ENCODE measurements around the gene PACSIN2. TPM values are rescaled to one million over a fixed set of nuclear protein-coding genes. Genes with fewer than 3 reads are reported as not detected.

The PACSIN2 gene
- total RNA-seq, 2 experiments from 2014 or later: 33.5 to 35.1 TPM

DNA sequence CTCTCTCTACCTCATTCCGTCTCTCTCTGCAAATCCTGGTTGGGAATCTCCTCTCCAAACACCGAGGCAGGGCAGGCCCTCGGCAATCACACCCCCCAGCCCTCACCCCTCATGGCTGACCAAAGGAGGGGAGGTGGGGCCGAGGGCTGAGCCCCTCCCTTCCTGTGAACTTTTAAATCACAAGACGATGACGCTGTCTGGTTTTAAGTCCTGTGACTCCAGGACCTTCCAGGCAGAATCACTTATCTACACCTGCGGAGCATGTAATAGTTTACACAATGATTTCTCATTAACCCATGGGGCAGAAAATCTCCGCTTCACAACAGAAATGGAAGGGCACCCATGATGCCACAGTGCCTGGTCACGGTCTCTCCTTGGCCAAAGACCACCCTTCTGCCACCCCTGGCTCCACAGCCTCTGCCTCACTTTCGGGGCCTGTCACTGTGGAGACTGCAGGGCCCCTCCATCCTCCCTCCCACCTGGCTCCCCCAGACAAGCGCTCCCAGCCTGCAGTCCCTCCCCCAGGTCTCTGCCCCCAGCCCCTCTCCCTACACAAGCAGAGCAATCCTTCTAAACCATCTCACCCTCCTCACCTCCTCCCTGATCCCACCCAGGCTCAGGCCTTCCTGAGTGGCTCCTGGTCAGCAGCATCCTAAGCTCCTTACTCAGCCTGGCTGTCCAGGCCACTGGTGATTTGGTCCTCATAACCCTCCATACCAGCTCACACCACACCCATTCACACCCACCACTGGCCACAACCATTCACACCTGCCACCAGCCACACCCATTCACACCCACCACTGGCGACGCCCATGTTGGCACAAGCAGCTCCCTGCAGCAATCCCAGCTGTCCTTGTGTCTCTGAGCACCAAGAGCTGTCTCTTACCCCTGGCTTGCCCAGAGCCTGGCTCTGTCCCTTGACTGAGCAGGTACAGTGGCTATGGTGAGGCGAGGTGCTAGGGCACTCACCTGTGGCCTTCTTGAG lies 127.1 kb downstream of the PACSIN2 start:
- H3K4me1 Mint-ChIP-seq: peaks cover 43% of the 10 kb centered on the region
- no peaks in the 10 kb centered on the region for H3K27me3 Mint-ChIP-seq
- no peaks in the 10 kb centered on the region for H3K9me3 Mint-ChIP-seq
- CTCF ChIA-PET: interaction anchor here (1.8 kb wide), 1 partner anchor 20 kb away, joined by 8 read pairs; no protein-coding TSS in a partner anchor
- H3K36me3 Mint-ChIP-seq (ENCODE audit: low read depth): peaks cover 31% of the 10 kb centered on the region
- H3K27ac Mint-ChIP-seq: peak overlapping the region; percentile 62
- no peak for DNase-seq
- POLR2A ChIA-PET: interaction anchor here (0.7 kb wide), 1 partner anchor 31 kb away, joined by 3 read pairs; no protein-coding TSS in a partner anchor
- H3K4me3 Mint-ChIP-seq: no peak overlapping the region

DNA sequence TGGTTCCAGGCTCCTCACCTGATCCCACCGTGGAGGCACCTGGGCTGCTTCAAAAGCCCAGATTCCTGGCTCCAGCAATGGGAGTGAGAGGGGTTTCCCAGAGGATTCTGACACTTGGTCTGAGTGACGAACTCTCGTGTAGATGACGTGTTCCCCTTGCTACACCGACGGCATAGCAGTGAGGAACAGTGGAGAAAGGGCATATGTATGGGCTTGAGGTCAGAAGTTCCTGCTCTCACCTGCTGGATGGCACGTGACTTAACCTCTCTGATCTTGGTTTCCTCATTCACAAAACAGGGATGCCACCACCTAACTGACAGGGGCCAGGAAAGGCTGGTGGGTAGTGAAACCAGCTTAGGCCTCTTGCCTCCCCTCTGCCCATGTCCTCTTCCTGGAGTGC lies 127.8 kb downstream of the PACSIN2 start:
- POLR2A ChIA-PET: no interaction called here
- no peaks in the 10 kb centered on the region for H3K27me3 Mint-ChIP-seq
- H3K4me1 Mint-ChIP-seq: peaks cover 41% of the 10 kb centered on the region
- no peak for DNase-seq
- H3K4me3 Mint-ChIP-seq: no peak overlapping the region
- no peak overlapping the region for H3K27ac Mint-ChIP-seq
- CTCF ChIA-PET: no interaction called here
- H3K9me3 Mint-ChIP-seq: no peaks in the 10 kb centered on the region
- H3K36me3 Mint-ChIP-seq (ENCODE audit: low read depth): peaks cover 34% of the 10 kb centered on the region

DNA sequence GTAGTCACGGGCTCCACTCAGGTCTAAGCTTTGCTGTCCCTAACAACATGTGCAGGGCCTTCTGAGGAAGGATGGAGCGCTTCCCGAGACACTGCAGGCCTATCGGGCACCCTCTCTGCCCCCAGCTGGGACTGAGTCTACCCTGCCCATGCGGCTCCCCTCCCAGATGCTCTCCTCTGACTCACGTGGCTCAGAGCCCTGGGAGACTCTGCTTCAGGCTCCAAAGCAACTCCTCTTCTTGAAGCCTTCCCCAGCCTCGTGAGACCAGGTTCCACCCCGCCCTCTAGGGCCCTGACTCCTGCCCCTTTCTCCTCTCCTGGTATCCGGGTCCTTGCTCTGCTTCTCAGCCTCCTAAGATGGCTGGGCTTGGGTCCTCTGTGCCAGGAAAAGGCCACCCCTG lies 129.5 kb downstream of the PACSIN2 start:
- H3K4me1 Mint-ChIP-seq: peaks cover 29% of the 10 kb centered on the region
- no peak overlapping the region for H3K27ac Mint-ChIP-seq
- no peaks in the 10 kb centered on the region for H3K9me3 Mint-ChIP-seq
- peaks cover 31% of the 10 kb centered on the region for H3K36me3 Mint-ChIP-seq (ENCODE audit: low read depth)
- no peak overlapping the region for H3K4me3 Mint-ChIP-seq
- ChIA-PET CTCF (no interaction called here), POLR2A (interaction anchor here (1.3 kb wide), 1 partner anchor 9 kb away, joined by 3 read pairs; no protein-coding TSS in a partner anchor)
- DNase-seq: no peak
- no peaks in the 10 kb centered on the region for H3K27me3 Mint-ChIP-seq

DNA sequence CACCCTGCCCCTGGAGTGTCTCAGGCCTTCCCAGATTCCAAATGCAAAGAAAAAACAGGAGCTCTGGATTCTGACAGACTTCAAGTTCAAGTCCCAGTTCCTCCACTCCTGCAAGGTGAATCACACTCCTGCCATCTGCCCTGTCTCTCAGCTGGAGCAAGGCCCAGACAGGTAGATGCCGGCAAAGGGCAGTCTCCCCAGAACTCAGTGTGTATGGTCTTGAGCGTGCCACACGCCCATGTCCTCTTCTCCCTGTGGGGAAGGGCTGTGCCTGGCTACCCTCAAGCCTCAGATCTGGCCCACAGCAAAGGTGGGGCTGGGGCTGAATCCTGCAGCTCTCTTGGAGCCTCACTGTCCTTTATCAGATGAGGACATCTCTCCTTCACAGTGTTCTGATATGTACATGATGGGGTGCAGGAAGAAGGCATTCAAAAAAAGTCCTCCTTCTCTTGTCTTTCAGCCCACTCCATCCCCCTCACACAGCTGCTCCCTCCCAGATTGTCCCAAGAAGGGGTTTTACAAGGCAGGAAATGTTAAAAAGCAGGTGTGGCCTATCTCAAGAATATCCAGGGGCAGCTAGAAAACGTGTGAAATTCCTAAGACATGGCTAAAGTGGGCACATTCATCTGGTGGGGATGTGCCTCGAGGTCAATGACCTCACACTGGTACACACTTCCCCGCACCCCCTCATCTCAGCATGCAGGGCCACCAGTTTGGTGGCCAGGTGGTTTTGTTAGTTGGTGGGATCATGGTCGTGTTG lies 130.2 kb downstream of the PACSIN2 start:
- peaks cover 26% of the 10 kb centered on the region for H3K4me1 Mint-ChIP-seq
- no peaks in the 10 kb centered on the region for H3K27me3 Mint-ChIP-seq
- H3K27ac Mint-ChIP-seq: no peak overlapping the region
- CTCF ChIA-PET: no interaction called here
- H3K9me3 Mint-ChIP-seq: no peaks in the 10 kb centered on the region
- DNase-seq: no peak
- H3K36me3 Mint-ChIP-seq (ENCODE audit: low read depth): peaks cover 31% of the 10 kb centered on the region
- no peak overlapping the region for H3K4me3 Mint-ChIP-seq
- POLR2A ChIA-PET: interaction anchor here (1.3 kb wide), 1 partner anchor 10 kb away, joined by 3 read pairs; no protein-coding TSS in a partner anchor

DNA sequence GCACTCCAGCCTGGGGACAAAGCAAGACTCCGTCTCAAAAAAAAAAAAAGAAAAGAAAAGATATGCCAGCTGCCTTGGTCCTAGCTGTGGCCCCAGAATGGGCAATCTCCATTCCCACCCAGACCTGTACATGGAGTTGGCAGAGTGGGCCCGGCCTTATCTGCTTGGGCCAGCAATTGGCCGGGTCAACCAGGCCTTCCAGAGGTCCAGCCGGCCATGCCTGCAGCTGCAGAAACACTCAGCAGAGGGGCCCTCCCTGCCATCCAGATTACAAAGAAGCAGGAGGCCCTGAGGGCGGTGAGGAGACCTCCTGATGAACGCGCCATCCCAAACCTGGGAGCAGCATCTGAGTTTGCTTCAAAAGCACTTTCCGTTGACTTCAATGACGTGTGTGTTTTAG lies 131.0 kb downstream of the PACSIN2 start:
- H3K4me3 Mint-ChIP-seq: no peak overlapping the region
- no peak for DNase-seq
- peaks cover 24% of the 10 kb centered on the region for H3K36me3 Mint-ChIP-seq (ENCODE audit: low read depth)
- ChIA-PET CTCF (no interaction called here), POLR2A (interaction anchor here (1.3 kb wide), 1 partner anchor 11 kb away, joined by 3 read pairs; no protein-coding TSS in a partner anchor)
- H3K27me3 Mint-ChIP-seq: no peaks in the 10 kb centered on the region
- H3K9me3 Mint-ChIP-seq: no peaks in the 10 kb centered on the region
- no peak overlapping the region for H3K27ac Mint-ChIP-seq
- H3K4me1 Mint-ChIP-seq: peaks cover 18% of the 10 kb centered on the region

DNA sequence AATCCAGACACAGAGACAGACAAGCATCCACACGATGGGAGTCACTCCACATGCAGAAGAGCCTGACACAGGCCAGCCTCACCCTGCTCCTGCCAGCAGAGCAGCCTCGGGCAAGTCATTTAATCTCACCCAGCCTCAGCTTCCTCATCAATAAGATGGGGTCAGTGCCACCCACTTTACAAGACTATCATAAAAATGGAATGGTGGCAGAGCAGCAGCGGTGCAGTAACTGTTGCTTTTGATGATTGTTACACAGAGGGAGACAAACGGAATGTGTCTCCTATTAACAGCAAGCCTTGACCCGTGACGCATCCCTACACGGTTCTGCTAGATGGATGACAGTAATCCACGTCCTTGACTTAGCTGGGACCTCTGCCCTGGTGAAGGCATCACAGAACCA lies 131.8 kb downstream of the PACSIN2 start:
- Mint-ChIP-seq H3K27ac (no peak overlapping the region), H3K27me3 (no peaks in the 10 kb centered on the region), H3K4me1 (peaks cover 10% of the 10 kb centered on the region), H3K9me3 (no peaks in the 10 kb centered on the region), H3K4me3 (no peak overlapping the region), H3K36me3 (ENCODE audit: low read depth) (peaks cover 20% of the 10 kb centered on the region)
- DNase-seq: no peak
- ChIA-PET CTCF (interaction anchor here (1.4 kb wide), 1 partner anchor 12 kb away, joined by 3 read pairs; no protein-coding TSS in a partner anchor), POLR2A (interaction anchor here (1.4 kb wide), 1 partner anchor 21 kb away, joined by 3 read pairs; no protein-coding TSS in a partner anchor)

DNA sequence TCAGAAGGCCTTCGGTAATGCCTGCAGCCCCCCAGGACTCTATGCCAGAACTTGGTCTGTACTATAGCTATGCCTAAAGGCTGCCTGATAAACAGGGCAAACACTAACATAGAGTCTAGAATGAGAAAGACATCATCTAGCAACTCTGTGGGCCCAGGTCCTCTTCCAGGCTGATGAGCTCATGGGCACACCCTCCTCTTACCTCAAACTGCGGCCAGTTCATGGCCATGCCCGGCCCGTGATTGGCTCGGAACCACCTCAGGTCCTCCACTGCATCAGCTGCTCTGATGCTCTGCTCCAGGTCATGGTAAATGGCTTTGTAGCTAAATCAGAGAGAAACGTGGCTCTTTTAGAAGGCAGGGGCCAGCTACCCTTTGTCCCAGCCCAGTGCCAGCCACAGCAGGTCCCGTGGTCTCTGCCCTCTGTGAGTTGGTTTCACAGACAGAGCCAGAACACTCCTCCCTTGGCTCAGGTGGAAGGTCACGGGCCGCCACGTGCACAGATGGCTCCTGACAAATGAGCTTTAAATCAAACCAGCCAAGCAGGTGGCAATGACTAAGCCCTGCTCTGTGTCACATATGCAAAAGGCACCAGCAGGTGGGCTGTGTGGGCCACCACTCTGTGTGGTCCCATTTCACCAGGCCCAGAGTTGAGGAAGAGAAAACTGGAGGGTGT lies 132.8 kb downstream of the PACSIN2 start:
- no peak overlapping the region for H3K27ac Mint-ChIP-seq
- H3K4me3 Mint-ChIP-seq: no peak overlapping the region
- no peaks in the 10 kb centered on the region for H3K9me3 Mint-ChIP-seq
- peaks cover 16% of the 10 kb centered on the region for H3K36me3 Mint-ChIP-seq (ENCODE audit: low read depth)
- ChIA-PET CTCF (interaction anchor here (0.5 to 1.4 kb wide), 4 partner anchors 9 to 70 kb away, joined by 3 read pairs; no protein-coding TSS in a partner anchor), POLR2A (interaction anchor here (0.8 to 1.4 kb wide), 2 partner anchors 12 to 20 kb away, joined by 3 read pairs; no protein-coding TSS in a partner anchor)
- DNase-seq: no peak
- H3K4me1 Mint-ChIP-seq: no peaks in the 10 kb centered on the region
- H3K27me3 Mint-ChIP-seq: no peaks in the 10 kb centered on the region

DNA sequence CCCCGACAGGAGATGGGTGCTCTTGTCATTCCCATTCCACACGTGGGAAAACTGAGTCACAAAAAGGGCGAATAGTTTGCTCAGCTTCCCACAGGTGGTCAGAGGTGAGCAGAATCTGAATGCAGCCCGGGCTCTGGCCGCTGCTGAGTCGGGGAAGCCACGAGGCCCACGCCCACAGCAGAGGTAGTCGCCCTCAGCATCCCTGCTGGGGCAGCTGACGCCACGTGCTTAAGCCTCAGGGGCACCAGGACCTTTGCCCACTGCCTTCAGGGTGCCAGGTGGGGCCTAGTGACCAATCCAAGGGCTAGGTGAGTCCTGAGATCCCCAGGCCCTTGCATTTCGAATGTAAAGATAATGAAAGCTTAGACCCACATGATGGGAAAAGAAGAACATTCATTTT lies 133.7 kb downstream of the PACSIN2 start:
- H3K36me3 Mint-ChIP-seq (ENCODE audit: low read depth): peaks cover 19% of the 10 kb centered on the region
- POLR2A ChIA-PET: no interaction called here
- CTCF ChIA-PET: interaction anchor here (0.9 to 1.0 kb wide), 2 partner anchors 8 to 14 kb away, joined by 3 read pairs; no protein-coding TSS in a partner anchor
- no peaks in the 10 kb centered on the region for H3K9me3 Mint-ChIP-seq
- no peak overlapping the region for H3K27ac Mint-ChIP-seq
- no peak for DNase-seq
- no peaks in the 10 kb centered on the region for H3K4me1 Mint-ChIP-seq
- H3K4me3 Mint-ChIP-seq: no peak overlapping the region
- H3K27me3 Mint-ChIP-seq: no peaks in the 10 kb centered on the region

DNA sequence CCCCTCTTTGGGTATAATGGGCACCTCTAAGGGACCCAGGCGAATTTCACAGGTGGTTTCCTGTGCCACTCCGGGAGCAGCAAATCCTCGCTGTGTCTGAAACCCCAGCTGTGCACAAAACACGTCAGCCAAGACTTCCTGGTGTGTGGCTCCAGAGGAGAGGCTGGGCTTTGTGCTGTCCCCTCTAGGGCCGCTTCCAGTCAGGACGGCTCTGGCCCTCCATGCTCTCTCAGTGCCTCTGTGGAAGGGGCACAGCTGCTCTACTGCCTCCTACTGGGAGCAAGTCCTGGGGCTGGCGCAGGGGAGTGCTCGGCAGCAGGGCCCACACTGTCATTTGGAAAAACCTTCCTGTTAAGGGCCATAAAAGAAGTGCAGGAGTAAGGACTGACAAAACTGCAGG lies 134.1 kb downstream of the PACSIN2 start:
- H3K36me3 Mint-ChIP-seq (ENCODE audit: low read depth): peaks cover 19% of the 10 kb centered on the region
- ChIA-PET POLR2A (no interaction called here), CTCF (no interaction called here)
- no peaks in the 10 kb centered on the region for H3K9me3 Mint-ChIP-seq
- no peak overlapping the region for H3K4me3 Mint-ChIP-seq
- H3K27ac Mint-ChIP-seq: no peak overlapping the region
- H3K4me1 Mint-ChIP-seq: no peaks in the 10 kb centered on the region
- DNase-seq: no peak
- no peaks in the 10 kb centered on the region for H3K27me3 Mint-ChIP-seq

DNA sequence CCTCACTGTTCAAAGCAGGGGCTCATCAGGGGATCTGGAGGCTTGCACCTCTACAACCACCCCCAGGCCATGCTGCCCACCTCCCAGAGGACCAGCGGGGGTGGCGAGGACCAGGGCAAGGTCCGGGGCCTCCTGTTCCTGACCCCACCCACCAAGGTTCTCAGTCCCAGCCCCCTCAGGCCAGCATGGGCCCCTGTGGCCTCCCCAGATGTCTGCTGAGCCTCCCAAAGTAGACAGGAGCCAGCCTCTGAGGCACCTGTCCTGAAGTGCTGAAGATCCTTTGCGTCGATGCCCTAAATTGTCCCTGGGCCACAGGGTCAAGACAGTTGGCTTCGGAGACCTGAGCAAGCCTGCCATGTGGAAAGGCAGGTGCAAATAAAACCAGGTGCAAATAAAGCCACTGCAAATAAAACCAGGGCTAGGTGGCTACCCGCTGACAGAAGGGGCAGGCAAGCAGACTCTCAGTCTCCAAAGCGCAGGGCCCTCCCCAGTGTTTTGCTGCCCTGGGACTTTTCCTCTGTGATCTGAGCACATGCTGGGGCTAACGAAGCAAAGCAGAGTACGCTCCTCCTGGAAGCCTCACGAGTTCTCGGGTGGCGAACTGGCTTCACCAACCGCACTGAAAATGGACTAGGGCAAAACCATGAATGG lies 135.5 kb downstream of the PACSIN2 start:
- DNase-seq: no peak
- Mint-ChIP-seq H3K36me3 (ENCODE audit: low read depth) (peaks cover 22% of the 10 kb centered on the region), H3K27me3 (no peaks in the 10 kb centered on the region), H3K4me3 (no peak overlapping the region), H3K27ac (no peak overlapping the region), H3K4me1 (no peaks in the 10 kb centered on the region), H3K9me3 (no peaks in the 10 kb centered on the region)
- ChIA-PET POLR2A (no interaction called here), CTCF (no interaction called here)

DNA sequence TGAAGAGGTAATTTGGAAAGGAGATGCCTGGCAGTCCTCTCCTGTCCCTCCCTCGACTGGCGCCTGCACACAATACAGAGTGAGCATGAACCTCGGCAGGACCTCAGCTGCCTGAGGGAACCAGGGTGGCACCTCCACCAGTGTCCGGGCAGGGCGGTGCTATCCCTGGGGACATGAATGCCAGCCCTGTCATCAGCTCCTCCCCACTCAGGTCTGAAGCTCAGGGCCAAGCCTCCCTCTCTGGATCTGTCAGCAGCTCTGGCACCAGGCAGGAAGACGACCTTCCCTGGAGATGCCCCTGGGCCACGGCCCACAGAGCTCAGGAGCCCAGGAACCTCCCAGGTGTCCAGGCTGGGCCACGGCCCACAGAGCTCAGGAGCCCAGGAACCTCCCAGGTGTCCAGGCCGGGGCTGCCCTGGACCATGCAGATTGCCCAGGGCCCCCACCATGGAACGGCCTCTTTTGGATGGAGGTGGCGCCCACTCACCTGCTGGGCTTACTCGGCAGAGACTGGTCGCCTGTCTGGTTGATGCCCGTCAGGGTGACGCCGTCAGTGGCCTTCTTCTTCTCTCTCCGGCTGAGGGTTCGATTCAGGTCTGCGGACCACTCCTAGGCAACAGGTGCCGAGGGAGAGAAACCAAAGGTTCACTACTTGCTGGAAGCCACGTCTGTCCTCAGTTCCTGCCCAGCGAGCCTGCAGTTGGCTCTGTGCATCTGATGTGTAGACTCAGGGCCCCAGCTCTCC lies 136.2 kb downstream of the PACSIN2 start:
- ChIA-PET POLR2A (no interaction called here), CTCF (interaction anchor here (0.7 kb wide), 1 partner anchor 11 kb away, joined by 3 read pairs; no protein-coding TSS in a partner anchor)
- DNase-seq: no peak
- Mint-ChIP-seq H3K36me3 (ENCODE audit: low read depth) (peaks cover 22% of the 10 kb centered on the region), H3K27me3 (no peaks in the 10 kb centered on the region), H3K4me3 (no peak overlapping the region), H3K4me1 (no peaks in the 10 kb centered on the region), H3K9me3 (no peaks in the 10 kb centered on the region), H3K27ac (no peak overlapping the region)

All from activated CD4-positive, alpha-beta memory T cell treated with anti-CD3 and anti-CD28 coated beads, Interleukin-2, amount 10 ng/mL, durations not matched to agents 7 days and 5 days (primary cell).